Coronary artery (tissue), 2 donors: ENCODE measurements around the gene SLC22A23.
A peak's percentile ranks its signal among the peaks of the same experiment; 100 is the strongest.

Source experiments
- DNase-seq: peaks from one replicate; pipeline ENCODE4 v3.0.0-alpha.2; 2017; ENCODE audit warnings: low spot score
- H3K27ac ChIP-seq, 2 donors: fragments of 200-600 bp; sonication (generic); one replicate each; pipeline ENCODE4 v1.5.1; 2016 to 2019
- H3K4me3 ChIP-seq: fragments of 200-600 bp; sonication (generic); 2 replicates; pipeline ENCODE4 v1.5.1; 2016; ENCODE audit warnings: mild to moderate bottlenecking, moderate library complexity
- TF ChIP-seq, protein P1 (sequence below): fragments of 200-600 bp; sonication (generic); IDR thresholded peaks from one replicate; pipeline ENCODE4 v1.5.1; 2019; ENCODE audit warnings: antibody characterized with exemption

Gene SLC22A23

DNA sequence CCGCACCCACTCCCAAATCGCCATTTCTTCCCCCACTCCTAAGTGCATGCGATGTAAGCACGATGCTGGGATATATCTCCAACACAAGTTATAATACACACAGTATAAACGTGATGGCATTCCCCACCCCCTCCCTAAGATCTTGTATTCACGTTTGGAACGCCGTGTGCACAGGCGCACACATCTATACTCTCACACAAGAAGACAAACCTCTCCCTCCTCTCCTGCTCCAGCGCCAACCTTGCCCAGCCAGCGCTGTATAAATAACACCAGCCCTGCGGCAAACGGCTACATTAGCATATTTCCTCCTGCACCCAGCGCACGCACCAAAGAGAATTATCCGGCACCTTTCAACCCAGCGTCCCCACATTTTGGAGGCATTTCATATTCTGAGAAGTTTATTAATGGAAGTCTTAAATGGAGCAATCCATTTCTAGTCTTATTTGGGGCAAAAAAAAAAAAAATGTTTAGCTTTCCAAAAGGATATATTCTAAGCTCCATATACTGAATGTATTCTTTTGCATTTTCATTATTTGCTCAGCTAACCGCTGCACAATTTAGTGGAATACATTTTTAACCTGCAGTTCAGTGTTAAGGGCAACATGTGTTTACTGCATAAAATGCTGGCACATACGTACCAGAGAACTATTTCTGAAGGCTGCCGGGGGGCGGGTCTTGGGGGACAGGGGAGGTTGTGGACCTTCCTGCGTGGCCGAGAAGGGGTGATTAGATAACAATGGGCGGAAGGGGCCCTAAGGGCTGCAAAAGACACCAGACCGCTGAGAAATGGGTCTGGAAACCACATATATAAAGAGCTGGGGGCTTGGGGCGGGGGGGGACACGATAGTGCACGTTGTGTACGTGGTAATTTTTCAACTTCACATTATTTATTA lies 1.1 kb upstream of the SLC22A23 start:
- DNase-seq: no peak
- Histone ChIP-seq H3K4me3 (peak overlapping the region; percentile 76), H3K27ac (peak overlapping the region in 1 of 2 donors; percentile 68)
- TF ChIP-seq, protein P1, sequence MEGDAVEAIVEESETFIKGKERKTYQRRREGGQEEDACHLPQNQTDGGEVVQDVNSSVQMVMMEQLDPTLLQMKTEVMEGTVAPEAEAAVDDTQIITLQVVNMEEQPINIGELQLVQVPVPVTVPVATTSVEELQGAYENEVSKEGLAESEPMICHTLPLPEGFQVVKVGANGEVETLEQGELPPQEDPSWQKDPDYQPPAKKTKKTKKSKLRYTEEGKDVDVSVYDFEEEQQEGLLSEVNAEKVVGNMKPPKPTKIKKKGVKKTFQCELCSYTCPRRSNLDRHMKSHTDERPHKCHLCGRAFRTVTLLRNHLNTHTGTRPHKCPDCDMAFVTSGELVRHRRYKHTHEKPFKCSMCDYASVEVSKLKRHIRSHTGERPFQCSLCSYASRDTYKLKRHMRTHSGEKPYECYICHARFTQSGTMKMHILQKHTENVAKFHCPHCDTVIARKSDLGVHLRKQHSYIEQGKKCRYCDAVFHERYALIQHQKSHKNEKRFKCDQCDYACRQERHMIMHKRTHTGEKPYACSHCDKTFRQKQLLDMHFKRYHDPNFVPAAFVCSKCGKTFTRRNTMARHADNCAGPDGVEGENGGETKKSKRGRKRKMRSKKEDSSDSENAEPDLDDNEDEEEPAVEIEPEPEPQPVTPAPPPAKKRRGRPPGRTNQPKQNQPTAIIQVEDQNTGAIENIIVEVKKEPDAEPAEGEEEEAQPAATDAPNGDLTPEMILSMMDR: no peak

DNA sequence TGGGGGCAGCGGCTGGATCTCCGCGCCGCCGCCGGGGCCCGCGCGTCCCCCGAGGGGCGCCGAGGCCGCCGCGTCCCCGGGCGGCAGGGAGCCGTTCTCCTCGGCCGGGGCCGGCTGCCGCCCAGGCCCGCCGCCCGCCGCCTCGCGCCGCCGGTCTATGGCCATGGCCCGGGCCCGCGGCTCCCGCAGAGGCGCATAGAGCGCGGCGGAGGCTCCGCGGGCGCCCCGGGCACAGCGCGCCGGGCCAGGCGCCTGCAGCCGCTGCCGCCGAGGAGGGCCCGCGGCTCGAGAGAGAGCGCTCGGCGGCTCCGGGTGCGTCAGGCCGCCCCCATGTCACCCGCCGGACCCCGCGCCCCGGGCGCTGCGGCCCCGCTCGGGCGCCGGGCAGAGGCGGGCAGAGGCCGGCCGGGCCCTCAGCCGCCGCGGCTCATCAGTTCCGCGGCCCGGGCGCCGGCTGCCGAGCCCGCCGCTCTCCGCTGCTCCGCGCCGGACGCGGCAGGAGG lies 404 bp downstream of the SLC22A23 start:
- Histone ChIP-seq H3K27ac (peak overlapping the region in 1 of 2 donors; percentile 68), H3K4me3 (peak overlapping the region; percentile 76)
- TF ChIP-seq, protein P1: no peak
- no peak for DNase-seq

DNA sequence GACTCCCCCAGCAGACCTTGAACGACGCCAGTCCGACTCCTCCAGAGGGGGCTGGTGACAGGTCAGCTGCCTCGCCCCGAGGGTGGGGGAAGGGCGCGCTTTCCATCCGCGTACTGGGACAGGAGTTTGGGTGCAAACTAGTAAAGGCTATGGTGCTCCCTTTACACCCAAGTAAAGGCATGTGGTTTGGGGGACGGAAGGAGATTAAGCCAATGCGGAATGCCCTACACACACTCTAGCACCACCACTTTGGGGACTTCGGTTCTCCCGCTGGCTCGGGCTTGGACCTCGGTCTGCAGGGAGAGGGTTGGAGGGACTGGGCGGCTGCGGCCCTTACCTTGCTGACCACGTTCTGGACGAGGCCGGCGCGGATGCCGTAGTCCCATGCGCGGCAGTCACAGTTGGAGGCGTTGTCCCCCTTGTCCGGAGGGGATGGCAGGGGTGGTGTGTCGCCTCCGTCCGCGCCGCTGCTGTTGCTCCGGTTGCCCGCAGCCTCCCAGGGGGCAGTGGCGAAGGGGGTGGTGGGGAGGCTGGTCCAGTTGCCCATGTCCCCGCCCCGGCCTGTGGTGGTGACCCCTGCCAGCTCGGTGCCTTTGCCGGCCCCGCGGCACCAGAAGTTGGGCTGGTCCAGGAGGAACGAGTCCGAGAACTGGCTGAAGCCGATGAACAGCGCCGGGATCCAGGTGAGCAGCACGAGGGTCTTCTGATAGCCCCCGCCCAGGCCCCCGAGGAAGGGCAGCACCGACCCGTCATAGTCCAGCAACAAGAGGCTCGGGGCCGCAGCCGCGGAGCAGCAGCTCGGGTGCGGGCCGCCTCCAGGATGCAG lies 1.1 kb downstream of the SLC22A23 start:
- DNase-seq: no peak
- TF ChIP-seq, protein P1: no peak
- Histone ChIP-seq H3K27ac (peak overlapping the region in 1 of 2 donors; percentile 68), H3K4me3 (peak overlapping the region; percentile 76)

DNA sequence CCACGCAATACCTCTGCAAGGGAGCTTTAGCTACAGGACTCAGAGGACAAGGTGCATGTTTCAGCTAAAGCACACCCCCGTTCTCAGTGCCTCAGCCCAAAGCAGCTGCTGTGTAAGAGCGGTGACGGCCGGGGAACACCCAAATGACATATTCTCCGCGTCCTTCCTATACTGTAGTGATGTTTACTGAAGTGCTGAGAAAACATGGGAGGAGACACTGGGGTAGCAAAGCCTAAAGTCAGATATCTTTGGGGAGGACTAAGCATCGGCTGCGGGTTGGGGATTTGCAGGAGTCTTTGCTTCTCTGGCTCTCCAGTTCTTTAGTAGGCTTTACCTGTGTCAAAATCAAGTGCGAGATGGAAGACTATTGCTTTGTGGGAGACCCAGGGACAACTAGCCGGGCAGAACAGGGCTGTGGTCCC lies 1.7 kb downstream of the SLC22A23 start:
- TF ChIP-seq, protein P1: no peak
- no peak for DNase-seq
- Histone ChIP-seq H3K4me3 (peak overlapping the region; percentile 76), H3K27ac (no peak overlapping the region)

DNA sequence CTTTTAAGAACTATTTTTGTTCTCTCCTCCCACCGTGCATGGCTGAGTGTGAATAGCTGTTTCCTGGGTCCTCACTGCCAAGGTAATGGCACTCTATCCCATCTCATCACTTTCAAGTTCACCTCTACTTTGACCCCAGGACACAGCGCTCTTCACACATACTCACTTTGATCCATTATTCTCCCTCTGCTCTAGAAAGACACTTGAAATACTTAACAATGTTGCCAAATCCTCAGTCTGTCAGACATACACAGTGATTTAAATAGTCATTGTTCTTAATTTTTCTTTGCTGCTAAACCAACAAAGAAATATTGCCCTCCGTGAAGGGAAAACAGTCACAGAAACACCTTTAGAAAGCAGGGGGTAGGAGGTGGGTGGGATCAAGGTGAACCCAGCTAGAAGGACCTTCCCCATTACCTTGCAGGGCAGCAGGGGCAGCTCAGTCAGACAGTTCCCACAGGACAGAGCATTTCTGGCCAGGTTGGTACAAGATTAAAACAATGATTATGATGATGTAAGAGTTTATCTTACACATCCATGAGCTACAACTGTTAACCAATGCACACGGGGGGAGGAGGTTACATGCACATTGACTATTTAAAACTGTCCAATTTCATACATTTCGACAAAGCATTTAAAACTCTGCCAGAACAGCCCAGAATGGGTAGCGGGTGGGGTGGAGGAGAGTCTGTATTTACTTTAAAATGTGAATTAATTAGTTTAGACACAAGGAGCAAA lies 2.4 kb downstream of the SLC22A23 start:
- peak overlapping the region; percentile 76 for H3K4me3 ChIP-seq
- TF ChIP-seq, protein P1: no peak
- DNase-seq: no peak
- no peak overlapping the region for H3K27ac ChIP-seq

DNA sequence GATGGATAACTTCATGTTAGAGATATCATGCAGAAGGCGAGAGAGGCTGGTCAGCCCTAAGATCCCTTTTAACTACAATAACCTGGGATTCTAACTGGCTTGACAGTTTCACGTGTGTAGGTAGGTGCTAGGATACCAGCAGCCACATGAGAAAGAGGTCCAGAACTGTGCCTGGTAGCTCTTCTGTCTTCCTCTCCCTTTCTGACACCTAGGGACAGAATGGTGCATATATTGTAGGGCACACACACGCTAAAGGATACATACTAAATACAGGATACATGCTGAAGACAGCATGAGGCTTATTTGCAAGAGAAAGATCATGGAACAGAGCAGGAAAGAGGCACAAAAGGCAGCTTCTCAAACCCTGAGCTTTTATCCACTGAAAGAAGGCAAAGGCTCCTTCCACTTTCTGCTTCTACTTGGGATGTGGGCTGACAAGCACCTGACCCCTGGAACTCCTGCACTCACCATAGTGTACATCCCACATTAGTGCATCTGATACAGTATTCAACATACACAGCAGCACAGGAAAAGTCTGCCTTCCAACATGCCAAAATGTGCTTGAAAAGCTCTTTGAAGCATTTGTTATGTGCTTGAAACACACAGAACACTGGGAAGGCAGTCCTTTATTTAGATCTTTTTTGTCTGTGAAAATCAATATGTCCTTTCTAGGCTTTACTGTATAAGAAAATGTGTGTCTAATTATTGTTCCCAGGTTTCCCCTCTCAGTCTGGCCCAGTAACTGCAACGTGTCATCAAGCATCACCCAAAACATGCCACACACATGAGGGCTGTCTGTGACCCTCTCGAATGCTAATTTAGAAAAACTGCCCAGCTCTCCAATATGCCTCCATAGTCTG lies 3.2 kb downstream of the SLC22A23 start:
- Histone ChIP-seq H3K4me3 (no peak overlapping the region), H3K27ac (no peak overlapping the region)
- no peak for DNase-seq
- TF ChIP-seq, protein P1: no peak
